DMS153 treated with DMSO at 0.1 percent for 48 hours (cell line): ENCODE data around the gene DTNBP1.

ENCODE experiments used
- DNase-seq: peaks from one replicate; lab custom pipeline; 2025; ENCODE audit not compliant: unreplicated experiment; lab: John Stamatoyannopoulos, UW

DTNBP1 gene

GRCh38 chr6:15536198-15536955 lies 126.5 kb downstream of the DTNBP1 start:
- DNase-seq: no peak

GRCh38 chr6:15535495-15536197 lies 127.2 kb downstream of the DTNBP1 start:
- DNase-seq: no peak

- DNase-seq: no peak
Observed at GRCh38 chr6:15534974-15535373, 127.9 kb downstream of the DTNBP1 start.

- DNase-seq: no peak
Observed at GRCh38 chr6:15533379-15534026, 129.3 kb downstream of the DTNBP1 start.

GRCh38 chr6:15531973-15532372 lies 130.9 kb downstream of the DTNBP1 start:
- no peak for DNase-seq

GRCh38 chr6:15530411-15530810 lies 132.4 kb downstream of the DTNBP1 start:
- DNase-seq: no peak

GRCh38 chr6:15528870-15529269 lies 134.0 kb downstream of the DTNBP1 start:
- no peak for DNase-seq

- no peak for DNase-seq
Observed at GRCh38 chr6:15527838-15528617, 134.8 kb downstream of the DTNBP1 start.

- no peak for DNase-seq
Observed at GRCh38 chr6:15526212-15526701, 136.6 kb downstream of the DTNBP1 start.

GRCh38 chr6:15524861-15525401 lies 137.9 kb downstream of the DTNBP1 start:
- no peak for DNase-seq

- no peak for DNase-seq
Observed at GRCh38 chr6:15523679-15524630, 138.9 kb downstream of the DTNBP1 start.

- no peak for DNase-seq
Observed at GRCh38 chr6:15522856-15523529, 139.8 kb downstream of the DTNBP1 start.

- DNase-seq: no peak
Observed at GRCh38 chr6:15522427-15522826, 140.4 kb downstream of the DTNBP1 start.

- DNase-seq: no peak
Observed at GRCh38 chr6:15522026-15522425, 140.8 kb downstream of the DTNBP1 start.

- no peak for DNase-seq
Observed at GRCh38 chr6:15521582-15521981, 141.2 kb downstream of the DTNBP1 start.

- DNase-seq: no peak
Observed at GRCh38 chr6:15520626-15521203, 142.1 kb downstream of the DTNBP1 start.

- no peak for DNase-seq
Observed at GRCh38 chr6:15519681-15520080, 143.1 kb downstream of the DTNBP1 start.

GRCh38 chr6:15518878-15519277 lies 143.9 kb downstream of the DTNBP1 start:
- no peak for DNase-seq

- no peak for DNase-seq
Observed at GRCh38 chr6:15518057-15518456, 144.8 kb downstream of the DTNBP1 start.
